ENCODE results near the gene PRMT7. TPM values are rescaled to one million over a fixed set of nuclear protein-coding genes. Genes with fewer than 3 reads are reported as not detected.
A peak's percentile ranks its signal among the peaks of the same experiment; 100 is the strongest.

Gene PRMT7, protein sequence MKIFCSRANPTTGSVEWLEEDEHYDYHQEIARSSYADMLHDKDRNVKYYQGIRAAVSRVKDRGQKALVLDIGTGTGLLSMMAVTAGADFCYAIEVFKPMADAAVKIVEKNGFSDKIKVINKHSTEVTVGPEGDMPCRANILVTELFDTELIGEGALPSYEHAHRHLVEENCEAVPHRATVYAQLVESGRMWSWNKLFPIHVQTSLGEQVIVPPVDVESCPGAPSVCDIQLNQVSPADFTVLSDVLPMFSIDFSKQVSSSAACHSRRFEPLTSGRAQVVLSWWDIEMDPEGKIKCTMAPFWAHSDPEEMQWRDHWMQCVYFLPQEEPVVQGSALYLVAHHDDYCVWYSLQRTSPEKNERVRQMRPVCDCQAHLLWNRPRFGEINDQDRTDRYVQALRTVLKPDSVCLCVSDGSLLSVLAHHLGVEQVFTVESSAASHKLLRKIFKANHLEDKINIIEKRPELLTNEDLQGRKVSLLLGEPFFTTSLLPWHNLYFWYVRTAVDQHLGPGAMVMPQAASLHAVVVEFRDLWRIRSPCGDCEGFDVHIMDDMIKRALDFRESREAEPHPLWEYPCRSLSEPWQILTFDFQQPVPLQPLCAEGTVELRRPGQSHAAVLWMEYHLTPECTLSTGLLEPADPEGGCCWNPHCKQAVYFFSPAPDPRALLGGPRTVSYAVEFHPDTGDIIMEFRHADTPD
- total RNA-seq (2014; rRNA removed; shearing (Covaris generic); ENCODE audit: low replicate concordance), result 43.9 and 44.6 TPM in 2 replicates

DNA sequence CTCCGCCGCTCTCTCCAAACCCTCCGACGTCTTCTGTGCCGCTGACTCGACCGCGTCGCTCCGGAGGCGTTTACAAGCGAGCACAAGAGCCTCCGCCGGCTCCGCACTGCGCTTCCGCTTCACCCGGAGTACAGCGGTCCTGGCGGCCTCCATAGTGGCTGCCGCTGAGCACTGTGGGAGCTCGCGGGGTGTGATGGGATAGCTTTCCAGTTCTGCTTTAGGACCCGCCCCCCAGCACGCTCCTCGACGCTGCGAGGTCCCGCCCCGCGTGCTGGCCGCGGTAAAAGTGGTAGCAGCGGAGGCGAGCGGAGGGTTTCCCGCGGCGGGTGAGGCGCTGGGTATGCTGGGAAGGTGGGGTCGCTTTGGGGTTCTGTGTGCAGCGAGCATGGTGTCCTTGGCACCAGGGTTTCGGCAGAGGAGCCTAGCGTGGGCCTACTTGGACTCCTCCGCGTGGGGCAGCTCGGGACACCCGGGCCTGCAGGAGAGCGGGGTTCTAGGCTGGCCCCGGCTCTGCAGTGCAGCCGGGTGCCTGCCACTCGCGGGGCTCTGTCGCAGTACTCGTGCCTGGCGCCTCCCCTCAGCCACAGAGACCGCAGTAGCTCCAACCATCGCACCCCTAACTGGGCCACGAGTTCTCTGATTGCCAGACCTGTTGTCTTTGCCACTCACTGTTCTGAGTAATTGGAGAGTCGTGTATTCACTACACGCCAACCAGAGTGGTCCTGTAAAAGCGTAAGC, at the start of gene PRMT7, which contains the start of gene SLC7A6OS:
PRMT7 (plus strand) TSS at position 246 of the 738 bp plus-strand sequence. CDS start 4,961 bp downstream, outside the sequence.
SLC7A6OS (minus strand) TSS at position 173 of the 738 bp plus-strand sequence; CDS start at position 153, 20 bp downstream.
- peaks cover 84% of the 10 kb centered on the region for H3K79me2 ChIP-seq (ENCODE audit: low read length)
- peak within 1 kb of the TSS; percentile 66; the same call in 1 of the 2 replicates for H2AFZ ChIP-seq (ENCODE audit: low read length)
- H3K9me3 ChIP-seq (ENCODE audit: low read length), result no peaks in the 10 kb centered on the region
- H3K4me3 ChIP-seq (ENCODE audit: low read length), result peak within 1 kb of the TSS; percentile 83
- peak within 1 kb of the TSS; percentile 83 for H3K4me2 ChIP-seq (ENCODE audit: low read depth, low read length, poor library complexity, severe bottlenecking)
- H3K9me2 ChIP-seq (replicated peaks; ENCODE audit: insufficient read depth, low read length), result no peaks in the 10 kb centered on the region
- H3K4me1 ChIP-seq (ENCODE audit: low read length), result peaks cover 22% of the 10 kb centered on the region
- peaks cover 14% of the 10 kb centered on the region for H3K36me3 ChIP-seq (ENCODE audit: insufficient read depth, low read length)
- H3K27ac ChIP-seq (ENCODE audit: low read length), result peak within 1 kb of the TSS; percentile 64
- H3K9ac ChIP-seq (ENCODE audit: low read length), result peak within 1 kb of the TSS; percentile 86
- H3K27me3 ChIP-seq (ENCODE audit: low read length), result no peaks in the 10 kb centered on the region
- H4K20me1 ChIP-seq (ENCODE audit: insufficient read depth, low read depth, low read length), result peaks cover 12% of the 10 kb centered on the region; the same call in 1 of the 2 replicates
- peak; percentile 98 for DNase-seq

DNA sequence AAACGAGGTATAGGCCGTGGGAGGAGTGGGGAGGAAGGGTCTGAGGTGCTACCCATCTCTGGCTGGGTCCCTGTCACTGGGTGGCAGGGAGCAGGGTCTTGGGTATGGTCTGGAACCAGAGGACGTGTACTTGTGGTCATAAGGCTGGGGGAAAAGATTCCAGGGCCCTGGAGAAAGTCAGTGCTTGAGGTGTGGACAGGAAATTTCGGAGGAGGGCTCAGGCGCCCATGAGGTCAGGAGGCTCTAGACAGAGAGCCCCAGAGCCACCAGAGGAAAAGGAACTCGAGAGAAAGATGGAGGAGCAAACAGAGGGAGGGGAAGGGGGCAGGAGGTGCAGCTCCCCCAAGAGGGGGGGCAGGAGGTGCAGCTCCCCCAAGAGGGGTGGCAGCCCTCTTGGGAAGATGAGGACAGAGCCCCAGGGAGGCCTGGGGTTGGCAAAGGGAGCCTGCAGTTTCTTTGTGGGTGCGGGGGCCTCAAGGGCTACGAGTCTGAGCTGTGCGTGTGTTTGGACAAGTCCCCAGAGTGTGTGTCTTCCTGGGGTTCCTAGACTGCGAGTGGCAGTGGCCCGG, 47.2 kb upstream of the PRMT7 start:
- Histone ChIP-seq H3K9me3 (ENCODE audit: low read length) (no peaks in the 10 kb centered on the region), H3K27ac (ENCODE audit: low read length) (peak overlapping the region; percentile 79), H3K4me1 (ENCODE audit: low read length) (peaks cover 47% of the 10 kb centered on the region), H3K4me2 (ENCODE audit: low read depth, low read length, poor library complexity, severe bottlenecking) (peak overlapping the region; percentile 89), H3K9ac (ENCODE audit: low read length) (peak overlapping the region; percentile 96), H3K4me3 (ENCODE audit: low read length) (peak overlapping the region; percentile 78), H3K27me3 (ENCODE audit: low read length) (no peaks in the 10 kb centered on the region), H3K79me2 (ENCODE audit: low read length) (peaks cover 48% of the 10 kb centered on the region), H2AFZ (ENCODE audit: low read length) (peak overlapping the region; percentile 51; the same call in 1 of the 2 replicates), H4K20me1 (ENCODE audit: insufficient read depth, low read depth, low read length) (peaks cover 4% of the 10 kb centered on the region; the same call in 1 of the 2 replicates), H3K36me3 (ENCODE audit: insufficient read depth, low read length) (peaks cover 7% of the 10 kb centered on the region; the same call in 1 of the 2 replicates), H3K9me2 (replicated peaks; ENCODE audit: insufficient read depth, low read length) (no peaks in the 10 kb centered on the region)
- no peak for DNase-seq

DNA sequence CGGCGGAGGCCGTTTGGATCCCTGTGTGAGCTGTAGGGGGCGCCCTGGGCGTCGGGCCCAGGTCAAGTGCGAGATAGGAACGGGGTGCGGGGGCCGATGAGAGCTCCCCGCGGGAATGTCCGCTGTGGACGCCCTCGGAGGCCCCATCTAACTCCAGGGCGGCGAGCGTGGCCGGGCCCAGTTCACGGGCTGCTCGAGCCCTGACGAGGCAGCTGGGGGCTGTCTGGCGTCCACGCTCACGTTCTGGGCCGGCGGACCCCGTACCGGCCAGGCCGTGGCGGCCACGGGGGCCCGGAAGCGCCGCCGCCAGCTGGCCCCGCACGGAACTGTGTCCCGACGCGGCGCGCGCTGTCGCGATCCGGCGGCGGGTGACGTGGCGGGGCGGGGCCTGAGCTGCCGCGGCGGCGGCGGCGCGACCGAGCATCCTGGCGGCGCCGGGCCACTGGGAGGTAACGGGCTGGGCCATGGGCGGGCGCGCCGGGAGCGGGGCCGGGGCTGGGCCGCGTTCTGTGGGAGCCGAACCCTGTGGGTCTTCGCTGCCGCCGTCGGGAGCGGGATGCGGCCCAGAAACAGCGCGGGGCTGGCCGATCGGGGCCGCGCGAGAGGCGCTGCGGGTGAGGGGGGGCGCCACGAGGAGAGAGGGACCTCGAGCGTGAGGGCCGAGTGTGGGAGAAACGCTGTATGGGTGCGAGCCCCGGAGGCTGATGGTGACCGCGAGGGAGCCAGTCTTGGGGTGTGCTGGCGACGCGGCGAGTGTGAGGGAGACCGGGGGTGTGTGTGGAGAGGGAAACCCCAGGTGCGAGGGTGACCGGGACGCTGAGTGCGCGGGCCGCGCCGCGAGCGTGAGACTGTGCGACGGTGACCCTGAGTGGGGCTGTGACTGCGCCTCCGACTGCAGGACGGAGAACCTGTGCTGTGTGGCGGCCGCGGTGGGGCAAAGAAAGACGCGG, 46.4 kb upstream of the PRMT7 start, which contains the start of gene SLC7A6:
SLC7A6 (plus strand) TSS at position 399 of the 950 bp plus-strand sequence. CDS start 10,201 bp downstream, outside the sequence.
- Histone ChIP-seq H4K20me1 (ENCODE audit: insufficient read depth, low read depth, low read length) (peaks cover 7% of the 10 kb centered on the region; the same call in 1 of the 2 replicates), H3K4me2 (ENCODE audit: low read depth, low read length, poor library complexity, severe bottlenecking) (peak within 1 kb of the TSS; percentile 89), H3K27ac (ENCODE audit: low read length) (peak within 1 kb of the TSS; percentile 79), H3K9me3 (ENCODE audit: low read length) (no peaks in the 10 kb centered on the region), H3K79me2 (ENCODE audit: low read length) (peaks cover 55% of the 10 kb centered on the region), H3K27me3 (ENCODE audit: low read length) (no peaks in the 10 kb centered on the region), H2AFZ (ENCODE audit: low read length) (peak within 1 kb of the TSS; percentile 73; the same call in 1 of the 2 replicates), H3K9ac (ENCODE audit: low read length) (peak within 1 kb of the TSS; percentile 96), H3K4me3 (ENCODE audit: low read length) (peak within 1 kb of the TSS; percentile 78), H3K9me2 (replicated peaks; ENCODE audit: insufficient read depth, low read length) (no peaks in the 10 kb centered on the region), H3K4me1 (ENCODE audit: low read length) (peaks cover 54% of the 10 kb centered on the region), H3K36me3 (ENCODE audit: insufficient read depth, low read length) (peaks cover 11% of the 10 kb centered on the region; the same call in 1 of the 2 replicates)
- DNase-seq, result peak; percentile 92

DNA sequence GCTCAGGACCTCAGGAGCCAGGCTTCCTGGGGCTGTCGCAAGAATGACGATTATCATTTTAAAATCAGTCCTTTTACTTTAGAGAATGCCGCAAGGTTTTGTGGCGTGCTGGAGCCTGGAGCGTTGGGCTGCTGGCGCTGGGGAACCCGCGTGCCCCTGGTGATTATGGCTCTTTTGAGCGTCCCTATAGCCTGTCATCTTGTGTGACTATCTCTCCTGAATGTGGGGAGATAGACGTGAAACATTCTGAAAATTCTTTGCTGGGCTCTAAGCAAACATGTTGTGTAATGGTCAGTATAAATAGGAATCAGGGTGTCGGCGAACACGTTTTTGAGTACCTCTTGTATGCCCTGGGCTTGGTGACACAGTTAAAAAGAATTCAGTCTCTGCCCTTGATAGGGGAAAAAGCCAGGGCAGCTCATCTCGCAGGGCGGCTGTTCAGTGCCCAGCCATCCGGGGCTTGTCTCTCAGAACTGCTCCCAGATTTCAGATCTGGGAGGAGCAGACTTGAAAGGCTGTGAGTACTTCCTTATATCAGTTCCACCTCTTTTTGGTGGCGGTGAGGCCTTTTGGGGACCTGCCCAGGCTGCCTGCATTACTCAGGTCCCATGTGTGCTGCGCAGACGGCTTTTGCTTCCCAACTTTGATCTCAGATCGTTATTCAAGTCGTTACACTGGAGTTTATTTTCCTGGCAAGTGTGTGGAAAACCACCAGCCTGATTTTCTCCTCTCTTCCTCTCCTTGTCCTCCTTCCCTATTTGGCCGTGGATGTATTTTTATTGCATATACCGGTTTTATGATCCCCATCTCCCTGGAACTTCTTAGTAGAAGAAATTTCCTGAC, 45.5 kb upstream of the PRMT7 start:
- Histone ChIP-seq H3K9me3 (ENCODE audit: low read length) (no peaks in the 10 kb centered on the region), H3K9ac (ENCODE audit: low read length) (peak overlapping the region; percentile 96), H3K27ac (ENCODE audit: low read length) (peak overlapping the region; percentile 79), H3K4me1 (ENCODE audit: low read length) (peaks cover 60% of the 10 kb centered on the region), H3K4me3 (ENCODE audit: low read length) (peak overlapping the region; percentile 78), H3K79me2 (ENCODE audit: low read length) (peaks cover 64% of the 10 kb centered on the region), H4K20me1 (ENCODE audit: insufficient read depth, low read depth, low read length) (peaks cover 15% of the 10 kb centered on the region; the same call in 1 of the 2 replicates), H2AFZ (ENCODE audit: low read length) (0 out of 2 replicates have a peak overlapping the region, but pooled peaks have one; percentile 2), H3K9me2 (replicated peaks; ENCODE audit: insufficient read depth, low read length) (no peaks in the 10 kb centered on the region), H3K36me3 (ENCODE audit: insufficient read depth, low read length) (peaks cover 11% of the 10 kb centered on the region; the same call in 1 of the 2 replicates), H3K27me3 (ENCODE audit: low read length) (no peaks in the 10 kb centered on the region), H3K4me2 (ENCODE audit: low read depth, low read length, poor library complexity, severe bottlenecking) (peak overlapping the region; percentile 89)
- peak; percentile 75 for DNase-seq

DNA sequence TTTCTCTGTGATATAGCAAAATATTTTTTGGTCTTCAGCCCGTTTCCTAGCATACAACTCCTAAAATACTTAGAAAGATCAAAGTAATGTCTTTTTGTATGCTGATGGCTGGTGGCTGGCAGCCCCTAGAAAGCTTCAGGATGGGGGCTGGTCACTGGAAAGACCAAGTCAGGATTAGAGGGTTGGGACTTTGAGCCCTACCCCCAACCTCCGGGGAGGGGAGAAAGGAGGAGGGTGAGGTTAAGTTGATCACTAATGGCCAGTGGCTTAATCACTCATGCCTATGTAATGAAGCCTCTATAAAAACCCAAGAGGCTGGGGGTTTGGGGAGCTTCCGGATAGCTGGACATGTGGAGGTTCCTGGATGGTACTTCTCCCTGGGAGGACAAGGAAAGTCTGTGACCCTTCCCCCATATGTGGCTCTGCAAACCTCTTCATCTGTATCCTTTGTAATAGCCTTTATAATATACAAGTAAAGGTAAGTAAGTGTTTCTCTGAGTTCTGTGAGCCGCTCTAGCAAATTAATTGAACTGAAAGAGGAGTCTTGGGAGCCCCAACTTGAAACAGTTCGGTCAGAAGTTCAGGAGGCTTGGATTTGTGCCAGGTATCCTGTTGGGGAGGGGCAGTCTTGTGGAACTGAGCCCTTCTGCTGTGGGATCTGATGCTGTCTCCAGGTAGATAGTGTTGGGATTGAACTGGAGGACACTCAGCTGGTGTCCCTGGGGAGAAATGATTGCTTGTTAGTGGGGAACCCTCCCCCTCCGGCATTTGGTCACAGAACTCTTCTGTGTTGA, 43.0 kb upstream of the PRMT7 start:
- peak overlapping the region; percentile 55 for H3K27ac ChIP-seq (ENCODE audit: low read length)
- no peaks in the 10 kb centered on the region for H3K9me2 ChIP-seq (replicated peaks; ENCODE audit: insufficient read depth, low read length)
- no peak for DNase-seq
- H2AFZ ChIP-seq (ENCODE audit: low read length), result no peak overlapping the region
- no peak overlapping the region for H3K4me3 ChIP-seq (ENCODE audit: low read length)
- peak overlapping the region; percentile 20 for H3K4me2 ChIP-seq (ENCODE audit: low read depth, low read length, poor library complexity, severe bottlenecking)
- H3K4me1 ChIP-seq (ENCODE audit: low read length), result peaks cover 66% of the 10 kb centered on the region
- H3K9me3 ChIP-seq (ENCODE audit: low read length), result no peaks in the 10 kb centered on the region
- no peaks in the 10 kb centered on the region for H3K27me3 ChIP-seq (ENCODE audit: low read length)
- H3K9ac ChIP-seq (ENCODE audit: low read length), result no peak overlapping the region
- H4K20me1 ChIP-seq (ENCODE audit: insufficient read depth, low read depth, low read length), result peaks cover 15% of the 10 kb centered on the region; the same call in 1 of the 2 replicates
- peaks cover 15% of the 10 kb centered on the region; the same call in 1 of the 2 replicates for H3K36me3 ChIP-seq (ENCODE audit: insufficient read depth, low read length)
- H3K79me2 ChIP-seq (ENCODE audit: low read length), result peaks cover 87% of the 10 kb centered on the region

DNA sequence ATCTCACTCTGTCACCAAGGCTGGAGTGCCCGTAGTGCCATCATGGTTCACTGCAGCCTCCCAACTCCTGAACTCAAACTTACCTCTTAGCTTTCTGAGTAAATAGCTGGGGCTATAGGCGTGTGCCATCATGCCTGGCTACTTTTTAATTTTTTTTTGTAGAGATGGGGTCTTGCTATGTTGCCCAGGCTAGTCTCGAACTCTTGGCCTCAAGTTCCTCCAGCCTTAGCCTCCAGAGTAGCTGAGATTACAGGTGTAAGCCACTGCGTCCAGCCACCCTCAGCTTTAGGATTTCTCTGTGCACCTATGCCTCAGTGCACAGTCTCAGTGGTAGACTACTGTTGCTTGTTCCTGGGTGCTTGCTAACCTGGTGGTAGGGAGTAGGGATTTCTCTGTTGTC, 41.0 kb upstream of the PRMT7 start:
- Histone ChIP-seq H3K27ac (ENCODE audit: low read length) (peak overlapping the region; percentile 39), H3K27me3 (ENCODE audit: low read length) (no peaks in the 10 kb centered on the region), H3K4me3 (ENCODE audit: low read length) (no peak overlapping the region), H3K79me2 (ENCODE audit: low read length) (peaks cover 95% of the 10 kb centered on the region), H3K36me3 (ENCODE audit: insufficient read depth, low read length) (peaks cover 21% of the 10 kb centered on the region), H3K9me3 (ENCODE audit: low read length) (no peaks in the 10 kb centered on the region), H3K9ac (ENCODE audit: low read length) (no peak overlapping the region), H3K9me2 (replicated peaks; ENCODE audit: insufficient read depth, low read length) (no peaks in the 10 kb centered on the region), H4K20me1 (ENCODE audit: insufficient read depth, low read depth, low read length) (peaks cover 18% of the 10 kb centered on the region; the same call in 1 of the 2 replicates), H2AFZ (ENCODE audit: low read length) (no peak overlapping the region), H3K4me2 (ENCODE audit: low read depth, low read length, poor library complexity, severe bottlenecking) (no peak overlapping the region), H3K4me1 (ENCODE audit: low read length) (peaks cover 77% of the 10 kb centered on the region)
- no peak for DNase-seq
